Activated CD4-positive, alpha-beta memory T cell treated with anti-CD3 and anti-CD28 coated beads for 36 hours (primary cell): ENCODE measurements around the gene MMP24OS. TPM values are rescaled to one million over a fixed set of nuclear protein-coding genes. Genes with fewer than 3 reads are reported as not detected.
"Not testable (repeated sequence)": the region's sequence is repeated elsewhere in the genome, so short reads cannot be mapped to it uniquely, and the experiment has no call there.

ENCODE experiments used
- CTCF ChIA-PET: fragments of 350-600 bp; sonication (Branson Sonifier 250); formaldehyde crosslinking; loops from one replicate; lab custom pipeline; 2021; ENCODE audit warnings: antibody characterized with exemption, inconsistent platforms; lab: Charles Lee
- POLR2A ChIA-PET: fragments of 350-600 bp; sonication (Branson Sonifier 250); formaldehyde crosslinking; loops from one replicate; lab custom pipeline; 2021; ENCODE audit warnings: antibody characterized with exemption; lab: Charles Lee
- DNase-seq: peaks from one replicate; pipeline ENCODE4 v3.0.0-alpha.2; 2020
- H3K27ac Mint-ChIP-seq: one replicate; pipeline ENCODE4 v1.8.0; 2021; ENCODE audit warnings: mixed read lengths
- H3K27me3 Mint-ChIP-seq: one replicate; pipeline ENCODE4 v1.8.0; 2021; ENCODE audit warnings: mixed read lengths
- H3K36me3 Mint-ChIP-seq: one replicate; pipeline ENCODE4 v1.8.0; 2021; ENCODE audit warnings: mixed read lengths
- H3K4me1 Mint-ChIP-seq: one replicate; pipeline ENCODE4 v1.8.0; 2021; ENCODE audit warnings: low read depth, mixed read lengths
- H3K4me3 Mint-ChIP-seq: one replicate; pipeline ENCODE4 v1.8.0; 2021; ENCODE audit warnings: mild to moderate bottlenecking, mixed read lengths
- H3K9me3 Mint-ChIP-seq: one replicate; pipeline ENCODE4 v1.8.0; 2021; ENCODE audit warnings: mixed read lengths
- intact Hi-C: fragments of 100-400 bp; cut with micrococcal nuclease; formaldehyde crosslinking; loops from one replicate; pipeline ENCODE4 v1.15.1; 2023
- total RNA-seq, 2 experiments: library from RNA; stranded (reverse); gene quantifications; one replicate each; pipeline ENCODE4 v1.2.3, GENCODE V29; 2021

The MMP24OS gene
- total RNA-seq, 2 experiments from 2014 or later = 35.0 to 38.1 TPM

- H3K9me3 Mint-ChIP-seq = no peaks in the 10 kb centered on the region
- ChIA-PET POLR2A (no interaction called here), CTCF (interaction anchor here (1.8 kb wide), 1 partner anchor 12 kb away, joined by 4 read pairs; no protein-coding TSS in a partner anchor)
- no peak overlapping the region for H3K4me3 Mint-ChIP-seq
- intact Hi-C loops = no loop called here
- no peak overlapping the region for H3K27ac Mint-ChIP-seq
- H3K36me3 Mint-ChIP-seq = no peaks in the 10 kb centered on the region
- H3K27me3 Mint-ChIP-seq = no peaks in the 10 kb centered on the region
- H3K4me1 Mint-ChIP-seq = peaks cover 6% of the 10 kb centered on the region
- DNase-seq = no peak
These were observed 20.6 kb downstream of the MMP24OS start for GRCh38 chr20:35257175-35257909.

DNA sequence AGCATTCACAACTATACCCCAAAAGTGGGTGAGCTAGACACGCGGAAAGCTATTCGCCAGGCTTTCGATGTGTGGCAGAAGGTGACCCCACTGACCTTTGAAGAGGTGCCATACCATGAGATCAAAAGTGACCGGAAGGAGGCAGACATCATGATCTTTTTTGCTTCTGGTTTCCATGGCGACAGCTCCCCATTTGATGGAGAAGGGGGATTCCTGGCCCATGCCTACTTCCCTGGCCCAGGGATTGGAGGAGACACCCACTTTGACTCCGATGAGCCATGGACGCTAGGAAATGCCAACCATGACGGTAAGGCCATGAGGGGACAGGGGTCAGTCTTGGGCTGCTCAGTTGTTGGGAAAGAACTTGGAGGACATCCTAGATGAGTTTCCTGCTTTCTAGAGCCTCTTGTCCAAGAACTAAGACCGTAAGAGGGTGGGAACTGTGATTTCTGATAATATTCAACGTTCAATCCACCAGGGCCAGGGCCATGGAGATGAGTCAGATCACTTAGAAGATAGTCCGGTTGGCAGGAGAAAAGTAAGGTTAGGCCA, 23.4 kb downstream of the MMP24OS start:
- Mint-ChIP-seq H3K36me3 (no peaks in the 10 kb centered on the region), H3K9me3 (no peaks in the 10 kb centered on the region), H3K4me1 (peaks cover 13% of the 10 kb centered on the region), H3K27ac (no peak overlapping the region), H3K27me3 (no peaks in the 10 kb centered on the region), H3K4me3 (no peak overlapping the region)
- intact Hi-C loops = no loop called here
- CTCF ChIA-PET = no interaction called here
- POLR2A ChIA-PET = interaction anchor here (1.2 kb wide), 1 partner anchor 23 kb away, joined by 3 read pairs; the partner anchor contains the start of gene MMP24OS
- no peak for DNase-seq

GRCh38 chr20:35253010-35253409, 24.9 kb downstream of the MMP24OS start:
- Mint-ChIP-seq H3K27me3 (no peaks in the 10 kb centered on the region), H3K27ac (no peak overlapping the region), H3K4me1 (peaks cover 13% of the 10 kb centered on the region), H3K36me3 (no peaks in the 10 kb centered on the region), H3K4me3 (no peak overlapping the region), H3K9me3 (no peaks in the 10 kb centered on the region)
- CTCF ChIA-PET = interaction anchor here (1.1 kb wide), 1 partner anchor 16 kb away, joined by 3 read pairs; no protein-coding TSS in a partner anchor
- POLR2A ChIA-PET = no interaction called here
- DNase-seq = no peak
- intact Hi-C loops = no loop called here

DNA sequence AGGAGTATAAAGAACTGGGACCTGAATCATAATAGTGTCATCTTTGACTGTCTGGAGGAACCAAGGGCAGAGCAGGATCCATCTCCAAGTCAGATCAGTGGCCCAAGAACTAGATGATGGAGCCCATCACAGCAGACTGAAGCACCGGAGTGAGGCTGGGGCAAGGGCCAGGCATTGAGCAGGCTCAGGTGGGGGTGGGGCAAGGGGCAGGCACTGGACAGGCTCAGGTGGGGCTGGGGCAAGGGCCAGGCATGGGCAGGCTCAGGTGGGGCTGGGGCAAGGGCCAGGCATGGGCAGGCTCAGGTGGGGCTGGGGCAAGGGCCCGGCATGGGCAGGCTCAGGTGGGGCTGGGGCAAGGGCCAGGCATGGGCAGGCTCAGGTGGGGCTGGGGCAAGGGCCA, 25.3 kb downstream of the MMP24OS start:
- POLR2A ChIA-PET, H3K36me3 Mint-ChIP-seq, H3K27me3 Mint-ChIP-seq, intact Hi-C loops, H3K9me3 Mint-ChIP-seq, DNase-seq, H3K4me3 Mint-ChIP-seq: not testable (repeated sequence)
- peaks cover 13% of the 10 kb centered on the region for H3K4me1 Mint-ChIP-seq
- CTCF ChIA-PET = interaction anchor here (0.7 kb wide), 1 partner anchor 654 kb away, joined by 3 read pairs; no protein-coding TSS in a partner anchor
- H3K27ac Mint-ChIP-seq = peak overlapping the region; percentile 76

GRCh38 chr20:35252037-35252461, 25.9 kb downstream of the MMP24OS start:
- POLR2A ChIA-PET = no interaction called here
- intact Hi-C loops = no loop called here
- CTCF ChIA-PET = interaction anchor here (0.7 kb wide), 1 partner anchor 653 kb away, joined by 3 read pairs; no protein-coding TSS in a partner anchor
- Mint-ChIP-seq H3K27ac (peak overlapping the region; percentile 76), H3K27me3 (no peaks in the 10 kb centered on the region), H3K36me3 (no peaks in the 10 kb centered on the region), H3K4me3 (no peak overlapping the region), H3K9me3 (no peaks in the 10 kb centered on the region), H3K4me1 (peaks cover 13% of the 10 kb centered on the region)
- peak; percentile 40 for DNase-seq

DNA sequence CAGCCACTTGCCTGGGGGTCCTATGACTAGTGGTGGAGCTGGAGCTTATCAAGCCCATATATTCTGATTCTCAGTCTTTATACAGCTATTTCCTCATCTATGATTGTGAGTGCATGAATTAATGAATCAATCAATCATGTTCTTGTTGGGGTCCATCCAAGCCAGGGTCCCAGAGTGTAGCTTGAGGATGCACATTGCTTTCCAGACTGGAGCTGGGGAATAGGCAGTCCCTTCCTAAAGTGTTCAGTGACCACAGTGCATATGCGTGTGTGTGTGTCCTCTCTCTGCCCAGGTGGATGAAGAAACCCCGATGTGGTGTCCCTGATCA, 26.3 kb downstream of the MMP24OS start:
- ChIA-PET CTCF (no interaction called here), POLR2A (no interaction called here)
- H3K9me3 Mint-ChIP-seq = no peaks in the 10 kb centered on the region
- DNase-seq = no peak
- H3K27ac Mint-ChIP-seq = peak overlapping the region; percentile 76
- no peak overlapping the region for H3K4me3 Mint-ChIP-seq
- H3K36me3 Mint-ChIP-seq = peaks cover under 1% of the 10 kb centered on the region
- no peaks in the 10 kb centered on the region for H3K27me3 Mint-ChIP-seq
- peaks cover 13% of the 10 kb centered on the region for H3K4me1 Mint-ChIP-seq
- intact Hi-C loops = no loop called here

DNA sequence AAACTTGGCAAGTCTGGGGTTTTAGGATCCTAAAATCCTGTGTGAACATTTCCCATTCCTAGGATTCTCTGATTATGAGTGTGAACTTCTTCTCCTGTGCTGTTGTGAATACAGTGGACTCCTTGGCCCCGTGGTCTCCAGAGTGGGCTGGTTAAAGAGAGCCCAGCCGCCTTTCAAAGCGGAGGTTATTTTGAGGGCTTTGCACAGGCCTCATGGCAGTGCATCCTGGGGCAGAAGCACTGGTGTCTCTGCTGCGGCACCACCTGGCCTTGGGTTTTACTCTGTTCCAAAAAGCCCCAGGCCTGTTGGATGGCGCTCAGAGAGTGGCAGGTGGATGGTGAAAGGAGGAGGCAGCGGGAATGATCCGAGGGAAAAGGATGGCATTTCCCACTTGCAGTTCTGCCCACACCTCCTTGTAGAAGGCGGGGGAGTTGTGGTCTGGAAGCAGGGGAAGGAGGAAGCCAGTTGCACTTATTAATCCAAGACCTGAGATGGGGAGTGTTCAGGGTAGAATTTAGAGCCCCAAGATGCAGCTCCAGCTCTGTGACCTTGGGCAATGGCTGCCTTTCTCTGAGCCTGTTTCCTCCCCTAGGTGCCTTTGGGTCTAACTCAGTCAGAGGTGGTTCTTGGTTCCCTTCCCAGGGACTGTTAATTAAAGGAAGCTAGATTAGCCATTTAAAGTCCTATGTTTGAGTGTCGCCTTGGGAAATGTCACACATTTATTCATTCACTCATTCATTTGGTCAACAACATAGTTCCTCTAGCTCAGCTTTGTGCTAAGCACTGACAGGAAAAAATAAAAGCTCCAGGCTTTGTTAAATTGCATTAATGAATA, 29.1 kb downstream of the MMP24OS start:
- ChIA-PET CTCF (interaction anchor here (0.9 kb wide), 1 partner anchor 55 kb away, joined by 3 read pairs; no protein-coding TSS in a partner anchor), POLR2A (no interaction called here)
- intact Hi-C loops = loop anchor here (5.0 kb wide), 1 partner anchor 627 kb away; no protein-coding TSS in a partner anchor

GRCh38 chr20:35246723-35247122, 31.2 kb downstream of the MMP24OS start:
- intact Hi-C loops = loop anchor here (5.0 kb wide), 1 partner anchor 624 kb away; no protein-coding TSS in a partner anchor
- Mint-ChIP-seq H3K4me3 (no peak overlapping the region), H3K36me3 (peaks cover 2% of the 10 kb centered on the region), H3K4me1 (peaks cover 1% of the 10 kb centered on the region), H3K27me3 (no peaks in the 10 kb centered on the region), H3K27ac (no peak overlapping the region), H3K9me3 (no peaks in the 10 kb centered on the region)
- ChIA-PET CTCF (no interaction called here), POLR2A (no interaction called here)
- no peak for DNase-seq

More for the DNA sequence above, 29.1 kb downstream of the MMP24OS start:
- H3K4me1 Mint-ChIP-seq = peaks cover 13% of the 10 kb centered on the region
- DNase-seq = no peak
- H3K9me3 Mint-ChIP-seq = no peaks in the 10 kb centered on the region
- no peak overlapping the region for H3K4me3 Mint-ChIP-seq
- peaks cover 2% of the 10 kb centered on the region for H3K36me3 Mint-ChIP-seq
- H3K27me3 Mint-ChIP-seq = no peaks in the 10 kb centered on the region
- H3K27ac Mint-ChIP-seq = no peak overlapping the region

DNA sequence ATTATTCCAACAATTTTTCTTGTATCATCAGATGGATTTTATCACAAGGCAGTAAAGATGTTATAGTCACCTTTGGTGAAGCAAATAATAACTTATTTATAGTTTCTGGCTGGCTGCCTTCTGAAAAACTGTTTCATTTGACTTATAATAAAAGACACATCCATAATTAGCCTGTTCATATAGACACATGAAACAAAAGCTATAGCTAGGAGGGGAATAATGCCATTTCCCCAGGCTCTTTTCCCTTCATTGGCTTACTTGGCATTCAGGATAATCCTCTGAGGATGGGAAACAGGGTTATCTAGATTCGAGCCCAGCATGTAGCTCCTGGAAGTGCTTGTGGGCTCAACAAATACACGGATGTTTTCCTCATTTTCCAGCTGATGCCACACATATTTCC, 33.9 kb downstream of the MMP24OS start:
- Mint-ChIP-seq H3K4me1 (no peaks in the 10 kb centered on the region), H3K27me3 (no peaks in the 10 kb centered on the region), H3K4me3 (no peak overlapping the region), H3K9me3 (no peaks in the 10 kb centered on the region), H3K27ac (no peak overlapping the region), H3K36me3 (peaks cover 2% of the 10 kb centered on the region)
- ChIA-PET CTCF (interaction anchor here (0.8 kb wide), 1 partner anchor 25 kb away, joined by 3 read pairs; no protein-coding TSS in a partner anchor), POLR2A (no interaction called here)
- intact Hi-C loops = no loop called here
- DNase-seq = no peak

DNA sequence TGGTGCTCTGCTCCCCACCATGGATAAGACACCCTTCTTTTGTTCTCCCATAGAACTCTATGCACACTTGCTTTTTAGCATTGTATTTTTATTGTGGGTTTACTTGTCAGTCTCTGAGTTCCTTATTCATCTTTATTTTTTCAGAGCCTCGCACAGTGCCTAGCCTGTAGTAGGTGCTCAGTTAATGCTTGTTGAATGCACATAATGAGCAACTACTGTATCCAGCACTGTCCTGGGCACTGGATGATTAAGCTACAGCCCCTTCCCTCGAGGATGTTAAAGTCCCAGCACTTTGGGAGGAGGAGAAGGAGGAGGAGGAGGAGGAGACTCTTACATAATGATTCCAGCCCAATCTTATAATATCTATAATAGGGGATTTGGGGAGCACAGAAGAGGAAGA, 34.6 kb downstream of the MMP24OS start:
- H3K4me3 Mint-ChIP-seq = no peak overlapping the region
- no peaks in the 10 kb centered on the region for H3K27me3 Mint-ChIP-seq
- H3K27ac Mint-ChIP-seq = no peak overlapping the region
- H3K4me1 Mint-ChIP-seq = no peaks in the 10 kb centered on the region
- no peaks in the 10 kb centered on the region for H3K9me3 Mint-ChIP-seq
- ChIA-PET CTCF (no interaction called here), POLR2A (no interaction called here)
- intact Hi-C loops = no loop called here
- H3K36me3 Mint-ChIP-seq = peaks cover 2% of the 10 kb centered on the region
- no peak for DNase-seq

DNA sequence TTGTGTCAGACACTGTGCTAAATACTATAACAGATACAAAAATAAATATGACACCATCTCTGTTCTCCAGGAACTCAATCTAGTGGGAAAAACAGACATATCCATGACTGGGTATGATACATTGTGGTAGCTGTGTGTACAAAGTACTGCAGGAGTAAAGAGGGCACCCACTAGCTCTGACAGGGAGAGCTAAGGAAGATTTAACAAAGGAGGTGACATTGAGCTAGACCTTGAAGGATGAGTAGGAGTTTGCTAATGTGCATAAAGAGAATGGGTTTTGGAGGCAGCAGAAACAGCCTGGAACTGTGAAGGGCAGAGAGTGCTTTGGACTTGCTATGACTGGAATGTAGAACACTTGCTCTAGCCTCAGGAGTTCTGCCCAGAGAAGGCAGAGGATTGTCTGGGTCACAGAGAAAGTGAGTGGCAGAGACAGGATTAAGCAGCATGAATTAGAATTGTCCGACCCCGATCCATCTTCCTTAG, 37.1 kb downstream of the MMP24OS start:
- no peaks in the 10 kb centered on the region for H3K27me3 Mint-ChIP-seq
- H3K36me3 Mint-ChIP-seq = peaks cover 7% of the 10 kb centered on the region
- no peak overlapping the region for H3K27ac Mint-ChIP-seq
- ChIA-PET CTCF (no interaction called here), POLR2A (no interaction called here)
- intact Hi-C loops = no loop called here
- no peak for DNase-seq
- no peaks in the 10 kb centered on the region for H3K4me1 Mint-ChIP-seq
- no peak overlapping the region for H3K4me3 Mint-ChIP-seq
- no peaks in the 10 kb centered on the region for H3K9me3 Mint-ChIP-seq
